IPS DF 6.9 (cell line): ENCODE results near the gene ARHGEF11.

Experiments used
- DNase-seq: peaks from one replicate; pipeline ENCODE4 v3.0.0-alpha.2; 2013; ENCODE audit warnings: low read depth, low spot score
- H3K27ac ChIP-seq: one replicate; pipeline ENCODE4 v1.5.1; 2013; ENCODE audit warnings: low read length, control low read depth
- H3K27me3 ChIP-seq: 2 replicates; pipeline ENCODE4 v1.6.1; 2013; ENCODE audit warnings: mild to moderate bottlenecking, low read length; ENCODE audit not compliant: control insufficient read depth, insufficient read depth
- H3K36me3 ChIP-seq: 2 replicates; pipeline ENCODE4 v1.6.1; 2013; ENCODE audit warnings: low read length; ENCODE audit not compliant: control insufficient read depth, insufficient read depth
- H3K4me1 ChIP-seq: 2 replicates; pipeline ENCODE4 v1.6.1; 2013; ENCODE audit warnings: low read length; ENCODE audit not compliant: control insufficient read depth, insufficient read depth
- H3K4me3 ChIP-seq: 2 replicates; pipeline ENCODE4 v1.5.1; 2013; ENCODE audit warnings: mild to moderate bottlenecking, low read length
- H3K9me3 ChIP-seq: 2 replicates; pipeline ENCODE4 v1.6.1; 2013; ENCODE audit warnings: low read length, inconsistent platforms; ENCODE audit not compliant: control insufficient read depth, insufficient read depth
- WGBS: extraction: QIAGEN DNeasy Blood & Tissue Kit; methylation state at CpG from one replicate; pipeline ENCODE4 v1.1.7; 2013; ENCODE audit warnings: mixed read lengths, missing lambda C conversion rate; ENCODE audit not compliant: insufficient read length, insufficient coverage; 5-methylcytosine and 5-hydroxymethylcytosine counted together

Gene ARHGEF11

DNA sequence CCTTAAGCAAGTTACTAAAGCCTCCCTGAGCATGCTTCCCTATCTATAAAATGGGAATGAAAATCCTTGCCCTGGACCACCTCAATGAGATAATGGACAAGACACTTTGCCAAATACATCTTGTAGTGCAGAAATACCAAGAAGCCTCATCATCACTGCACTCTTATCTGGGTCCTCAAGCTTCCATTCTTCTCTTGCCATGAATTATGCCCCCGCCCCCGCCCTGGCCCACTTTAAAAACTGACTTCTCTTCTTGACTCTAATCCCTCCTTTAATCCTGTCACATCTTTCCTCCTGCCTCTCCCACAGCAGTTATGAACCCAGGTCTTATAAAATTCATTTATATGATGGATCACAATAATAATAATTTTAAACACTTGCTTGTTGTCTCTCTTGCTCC is 14.8 kb downstream of the ARHGEF11 start:
- WGBS, result no CpG with 5 or more reads among the region's 2 CpGs
- Histone ChIP-seq H3K4me3 (no peak overlapping the region), H3K36me3 (no peaks in the 10 kb centered on the region), H3K9me3 (no peaks in the 10 kb centered on the region), H3K27ac (no peak overlapping the region), H3K4me1 (no peaks in the 10 kb centered on the region), H3K27me3 (no peaks in the 10 kb centered on the region)
- DNase-seq, result no peak

DNA sequence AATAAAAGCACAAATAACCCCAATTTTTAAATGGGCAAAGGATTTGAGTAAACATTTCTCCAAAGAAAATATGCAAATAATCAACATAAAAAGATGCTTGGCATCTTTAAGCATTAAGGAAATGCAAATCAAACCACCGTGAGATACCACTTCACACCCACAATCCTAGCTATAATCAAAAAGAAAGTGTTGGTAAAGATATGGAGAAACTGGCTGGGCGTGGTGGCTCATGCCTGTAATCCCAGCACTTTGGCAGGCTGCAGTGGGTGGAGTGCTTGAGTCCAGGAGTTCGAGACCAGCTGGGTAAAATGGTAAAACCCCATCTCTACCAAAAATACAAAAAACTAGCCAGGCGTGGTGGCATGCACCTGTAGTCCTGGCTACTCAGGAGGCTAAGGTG is 16.9 kb downstream of the ARHGEF11 start:
- Histone ChIP-seq H3K27me3 (no peaks in the 10 kb centered on the region), H3K4me1 (no peaks in the 10 kb centered on the region)
- WGBS, result no CpG with 5 or more reads among the region's 4 CpGs

DNA sequence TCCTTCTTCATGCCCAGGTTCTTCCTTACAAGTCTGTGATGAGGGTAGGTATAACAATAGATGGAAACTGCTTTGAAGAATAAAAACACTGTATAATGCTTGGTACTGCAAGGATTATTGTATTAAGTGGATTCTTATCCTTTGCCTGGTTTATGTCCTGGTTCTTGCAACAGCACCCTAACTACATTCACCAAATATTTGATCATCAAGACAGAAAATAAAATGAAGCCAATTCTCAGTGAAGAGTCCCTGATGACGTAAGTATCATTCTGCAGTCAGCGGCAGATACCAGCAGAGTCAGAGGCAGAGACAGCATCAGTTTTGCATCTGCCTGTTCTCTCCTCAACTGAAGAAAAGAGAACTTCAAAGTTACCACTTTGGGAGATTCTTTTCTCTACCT is 19.7 kb downstream of the ARHGEF11 start:
- no CpG with 5 or more reads among the region's 2 CpGs for whole genome bisulfite sequencing
- Histone ChIP-seq H3K36me3 (no peaks in the 10 kb centered on the region), H3K4me3 (no peak overlapping the region), H3K4me1 (no peaks in the 10 kb centered on the region), H3K9me3 (no peaks in the 10 kb centered on the region), H3K27me3 (no peaks in the 10 kb centered on the region), H3K27ac (no peak overlapping the region)
- no peak for DNase-seq

More for the DNA sequence above, 16.9 kb downstream of the ARHGEF11 start:
- Histone ChIP-seq H3K9me3 (no peaks in the 10 kb centered on the region), H3K27ac (no peak overlapping the region), H3K4me3 (no peak overlapping the region), H3K36me3 (no peaks in the 10 kb centered on the region)
- no peak for DNase-seq

DNA sequence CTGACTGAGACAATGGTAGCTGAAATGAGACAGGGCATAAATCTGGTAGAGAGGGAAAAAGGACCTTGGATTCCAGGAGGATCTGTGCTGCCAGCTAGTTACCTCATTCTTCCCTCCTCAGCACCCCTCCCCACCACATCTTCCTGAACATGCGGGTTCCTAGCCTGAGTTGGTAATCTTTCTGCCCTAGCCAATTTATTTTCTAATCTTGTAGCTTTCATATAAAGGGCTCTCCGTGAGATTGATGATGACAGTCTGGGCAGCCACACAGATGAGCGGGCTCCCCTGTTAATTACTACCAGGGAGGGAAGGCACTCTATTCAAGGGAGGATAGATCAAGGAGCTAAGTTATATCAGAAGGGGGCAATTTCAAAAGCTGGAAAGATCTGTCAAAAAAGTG is 20.2 kb downstream of the ARHGEF11 start:
- Histone ChIP-seq H3K36me3 (no peaks in the 10 kb centered on the region), H3K4me3 (no peak overlapping the region), H3K4me1 (no peaks in the 10 kb centered on the region), H3K27me3 (no peaks in the 10 kb centered on the region), H3K27ac (no peak overlapping the region), H3K9me3 (no peaks in the 10 kb centered on the region)
- no CpG with 5 or more reads among the region's 3 CpGs for WGBS
- no peak for DNase-seq

DNA sequence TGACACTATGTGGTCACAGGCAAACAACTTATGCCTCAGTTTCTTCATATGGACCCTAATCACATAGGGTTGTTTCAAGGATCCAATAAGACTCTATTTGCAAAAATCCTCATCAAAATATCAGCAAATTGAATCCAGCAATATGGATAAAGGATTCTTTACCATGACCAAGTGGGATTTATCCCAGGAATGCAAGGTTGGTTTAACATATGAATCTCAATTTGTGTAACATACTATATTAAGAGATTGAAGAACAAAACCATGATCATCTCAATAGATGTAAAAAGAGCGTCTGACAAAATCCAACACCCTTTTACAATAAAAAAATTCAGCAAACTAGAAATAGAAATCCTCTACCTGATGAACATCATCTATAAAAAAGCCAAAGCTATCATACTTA is 23.9 kb downstream of the ARHGEF11 start:
- H3K9me3 ChIP-seq, result no peaks in the 10 kb centered on the region
- H3K27me3 ChIP-seq, result no peaks in the 10 kb centered on the region
- H3K4me1 ChIP-seq, result no peaks in the 10 kb centered on the region
- DNase-seq, result no peak
- H3K27ac ChIP-seq, result no peak overlapping the region
- H3K4me3 ChIP-seq, result no peak overlapping the region
- H3K36me3 ChIP-seq, result no peaks in the 10 kb centered on the region
- WGBS, result no CpG with 5 or more reads among the region's 1 CpG

DNA sequence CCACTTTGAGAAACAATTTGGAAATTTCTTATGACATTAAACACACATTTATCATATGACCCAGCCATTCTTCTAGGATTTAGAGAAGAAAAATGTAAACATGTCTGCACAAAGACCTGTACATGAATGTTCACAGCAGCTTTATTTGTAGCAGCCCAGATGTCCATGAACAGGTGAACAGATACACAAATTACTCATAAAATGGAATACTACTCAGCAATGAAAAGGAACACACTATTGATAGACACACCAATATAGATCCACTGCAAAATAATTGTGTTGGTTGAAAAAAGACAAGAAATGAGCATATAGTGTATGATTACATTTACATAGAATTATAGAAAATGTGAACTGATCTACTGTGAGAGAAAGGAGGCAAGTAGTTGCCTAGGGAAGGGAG is 26.1 kb downstream of the ARHGEF11 start:
- H3K4me1 ChIP-seq, result no peaks in the 10 kb centered on the region
- no peaks in the 10 kb centered on the region for H3K27me3 ChIP-seq
- no peaks in the 10 kb centered on the region for H3K36me3 ChIP-seq
- DNase-seq, result no peak
- no peaks in the 10 kb centered on the region for H3K9me3 ChIP-seq
- H3K27ac ChIP-seq, result no peak overlapping the region
- no peak overlapping the region for H3K4me3 ChIP-seq

DNA sequence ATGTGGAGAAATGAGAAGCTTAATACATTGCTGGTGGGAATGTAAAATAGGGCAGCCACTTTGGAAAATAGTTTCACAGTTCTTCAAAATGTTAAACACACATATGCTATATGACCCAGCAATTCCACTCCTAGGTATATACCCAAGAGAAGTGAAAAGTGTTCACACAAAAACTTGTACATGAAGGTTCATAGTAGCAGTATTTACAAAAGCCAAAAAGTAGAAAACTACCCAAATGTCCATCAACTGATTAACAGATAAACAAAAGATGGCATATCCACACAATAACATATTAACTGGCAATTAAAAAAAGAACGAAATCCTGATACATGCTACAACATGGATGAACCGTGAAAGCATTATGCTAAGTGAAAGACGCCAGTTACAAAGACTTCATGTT is 33.7 kb downstream of the ARHGEF11 start:
- H3K4me1 ChIP-seq, result no peaks in the 10 kb centered on the region
- H3K9me3 ChIP-seq, result no peaks in the 10 kb centered on the region
- H3K27ac ChIP-seq, result no peak overlapping the region
- no peak for DNase-seq
- H3K27me3 ChIP-seq, result no peaks in the 10 kb centered on the region
- no CpG with 5 or more reads among the region's 3 CpGs for WGBS
- no peak overlapping the region for H3K4me3 ChIP-seq
- no peaks in the 10 kb centered on the region for H3K36me3 ChIP-seq

DNA sequence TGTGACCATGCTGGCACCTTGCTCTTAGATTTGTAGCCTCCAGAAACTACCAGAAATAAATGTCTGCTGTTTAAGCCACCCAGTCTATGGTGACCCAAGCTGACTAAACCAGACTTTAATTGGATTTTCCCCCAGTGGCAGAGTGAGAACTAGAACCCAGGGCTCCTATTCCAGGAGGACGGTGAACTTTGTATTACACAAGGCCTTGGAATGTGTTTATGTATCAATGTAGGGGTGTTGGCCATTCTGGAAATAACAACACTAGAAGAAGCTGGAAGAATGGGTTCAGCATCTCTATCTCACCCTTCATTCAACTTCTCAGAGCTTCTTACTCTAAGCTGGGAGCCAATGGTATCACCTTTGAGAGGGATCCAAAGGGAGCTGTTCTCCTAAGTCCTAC is 37.0 kb downstream of the ARHGEF11 start:
- no CpG with 5 or more reads among the region's 1 CpG for WGBS
- no peak for DNase-seq
- no peak overlapping the region for H3K4me3 ChIP-seq
- no peaks in the 10 kb centered on the region for H3K36me3 ChIP-seq
- H3K4me1 ChIP-seq, result peaks cover 7% of the 10 kb centered on the region
- no peak overlapping the region for H3K27ac ChIP-seq
- H3K9me3 ChIP-seq, result no peaks in the 10 kb centered on the region
- no peaks in the 10 kb centered on the region for H3K27me3 ChIP-seq

DNA sequence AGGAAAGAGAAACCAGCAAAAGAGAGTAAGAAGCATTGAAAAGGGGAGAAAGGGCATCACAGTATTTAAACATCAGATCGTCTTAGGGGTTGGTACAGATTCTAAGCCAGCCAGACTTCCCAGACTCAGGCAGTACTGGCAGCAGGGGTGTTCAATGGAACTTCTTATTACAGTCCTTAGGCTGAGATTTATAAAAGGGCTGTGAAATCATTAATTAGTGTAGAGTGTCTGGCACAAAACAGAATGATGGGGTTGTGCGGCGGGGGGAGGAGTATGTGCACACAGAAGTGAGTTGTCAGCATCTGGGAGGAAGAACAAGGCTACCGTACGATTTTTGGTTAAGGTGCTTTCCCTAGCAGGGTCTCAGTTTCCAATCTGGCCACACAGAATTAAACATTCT is 38.2 kb downstream of the ARHGEF11 start:
- H3K27ac ChIP-seq, result no peak overlapping the region
- no peaks in the 10 kb centered on the region for H3K36me3 ChIP-seq
- no peak for DNase-seq
- no CpG with 5 or more reads among the region's 5 CpGs for WGBS
- no peak overlapping the region for H3K4me3 ChIP-seq
- H3K27me3 ChIP-seq, result no peaks in the 10 kb centered on the region
- peaks cover 9% of the 10 kb centered on the region for H3K4me1 ChIP-seq
- H3K9me3 ChIP-seq, result no peaks in the 10 kb centered on the region

DNA sequence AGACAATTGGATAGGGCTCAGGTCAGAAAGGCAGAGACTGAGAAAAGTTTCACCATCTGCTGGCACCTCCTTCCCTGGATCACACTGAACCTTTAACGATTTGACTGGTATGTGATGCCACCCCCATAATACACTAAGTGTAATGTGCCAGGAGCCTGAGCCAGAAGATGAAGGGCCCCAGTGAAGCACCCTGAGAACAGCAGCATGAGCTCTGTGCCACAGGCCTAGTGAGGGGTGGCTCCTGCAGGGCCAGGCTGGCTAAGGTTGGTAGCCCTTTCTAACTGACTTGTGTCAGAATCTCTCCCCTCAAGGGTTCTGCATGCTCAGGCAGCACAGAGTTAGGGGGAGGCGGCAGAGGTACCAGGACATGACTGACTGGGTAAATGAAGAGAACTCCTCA is 38.9 kb downstream of the ARHGEF11 start:
- H3K9me3 ChIP-seq, result no peaks in the 10 kb centered on the region
- peaks cover 9% of the 10 kb centered on the region for H3K4me1 ChIP-seq
- DNase-seq, result no peak
- H3K27me3 ChIP-seq, result no peaks in the 10 kb centered on the region
- no peak overlapping the region for H3K27ac ChIP-seq
- no peak overlapping the region for H3K4me3 ChIP-seq
- H3K36me3 ChIP-seq, result no peaks in the 10 kb centered on the region
- no CpG with 5 or more reads among the region's 2 CpGs for whole genome bisulfite sequencing

DNA sequence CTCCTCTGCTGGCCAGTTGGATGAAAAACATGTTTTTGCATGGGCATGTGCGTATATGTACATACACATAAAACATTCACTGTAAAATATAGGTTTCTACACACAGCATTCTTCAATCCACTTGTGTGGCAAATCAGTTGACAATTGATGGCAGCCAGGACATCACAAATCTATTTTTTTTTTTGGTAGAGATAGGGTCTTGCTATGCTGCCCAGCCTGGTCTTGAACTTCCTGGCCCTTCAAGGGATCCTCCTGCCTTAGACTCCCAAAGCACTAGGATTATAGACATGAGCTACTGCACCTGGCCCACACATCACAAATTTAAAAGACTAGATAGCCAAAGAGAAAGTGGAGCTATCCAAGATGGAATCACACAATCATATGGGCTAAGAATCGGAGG is 39.6 kb downstream of the ARHGEF11 start:
- no peaks in the 10 kb centered on the region for H3K36me3 ChIP-seq
- WGBS, result no CpG with 5 or more reads among the region's 2 CpGs
- H3K4me1 ChIP-seq, result peaks cover 9% of the 10 kb centered on the region
- no peak overlapping the region for H3K27ac ChIP-seq
- no peaks in the 10 kb centered on the region for H3K9me3 ChIP-seq
- H3K27me3 ChIP-seq, result no peaks in the 10 kb centered on the region
- no peak overlapping the region for H3K4me3 ChIP-seq
- no peak for DNase-seq
